LoVo (cell line): ENCODE measurements around the gene PRKCH.

ENCODE experiments used
- DNase-seq: peaks from one replicate; pipeline ENCODE4 v3.0.0-alpha.2; 2016; ENCODE audit warnings: low spot score

Gene PRKCH

GRCh38 chr14:61321385-61322010, at the start of gene PRKCH:
Gene PRKCH (plus strand): TSS chr14:61321579. CDS start chr14:61322102, 523 bp downstream.
- DNase-seq, result peak; percentile 66

- DNase-seq, result no peak
Observed at GRCh38 chr14:61277232-61277631, 44.1 kb upstream of the PRKCH start.

GRCh38 chr14:61277784-61278183, 43.6 kb upstream of the PRKCH start:
- no peak for DNase-seq

- DNase-seq, result no peak
Observed at GRCh38 chr14:61279082-61279481, 42.3 kb upstream of the PRKCH start.

GRCh38 chr14:61280092-61280525, 41.3 kb upstream of the PRKCH start:
- no peak for DNase-seq

- no peak for DNase-seq
Observed at GRCh38 chr14:61280526-61281185, 40.7 kb upstream of the PRKCH start.

GRCh38 chr14:61281186-61281947, 40.0 kb upstream of the PRKCH start, which contains the start of gene TMEM30B:
Gene TMEM30B (minus strand): TSS chr14:61281338. CDS start chr14:61281147, 191 bp downstream.
- DNase-seq, result peak; percentile 66

- no peak for DNase-seq
Observed at GRCh38 chr14:61281948-61282275, 39.5 kb upstream of the PRKCH start.

- DNase-seq, result no peak
Observed at GRCh38 chr14:61282746-61283145, 38.6 kb upstream of the PRKCH start.

GRCh38 chr14:61284001-61284400, 37.4 kb upstream of the PRKCH start:
- no peak for DNase-seq

GRCh38 chr14:61285364-61285763, 36.0 kb upstream of the PRKCH start:
- DNase-seq, result no peak

GRCh38 chr14:61287196-61287595, 34.2 kb upstream of the PRKCH start:
- DNase-seq, result no peak

GRCh38 chr14:61288228-61288627, 33.2 kb upstream of the PRKCH start:
- DNase-seq, result no peak

- DNase-seq, result no peak
Observed at GRCh38 chr14:61288720-61289119, 32.7 kb upstream of the PRKCH start.

- DNase-seq, result no peak
Observed at GRCh38 chr14:61290701-61291100, 30.7 kb upstream of the PRKCH start.

- no peak for DNase-seq
Observed at GRCh38 chr14:61296151-61296550, 25.2 kb upstream of the PRKCH start.

GRCh38 chr14:61296719-61297502, 24.5 kb upstream of the PRKCH start:
- DNase-seq, result peak; percentile 16

GRCh38 chr14:61297581-61297980, 23.8 kb upstream of the PRKCH start:
- DNase-seq, result no peak

- no peak for DNase-seq
Observed at GRCh38 chr14:61298824-61299223, 22.6 kb upstream of the PRKCH start.

GRCh38 chr14:61300209-61300608, 21.2 kb upstream of the PRKCH start:
- no peak for DNase-seq

GRCh38 chr14:61300754-61301153, 20.6 kb upstream of the PRKCH start:
- no peak for DNase-seq

GRCh38 chr14:61304688-61305087, 16.7 kb upstream of the PRKCH start:
- DNase-seq, result no peak
